A549 (cell line): Measurements from ENCODE around the gene LRRC73. TPM values are rescaled to one million over a fixed set of nuclear protein-coding genes. Genes with fewer than 3 reads are reported as not detected.

Experiments
- ATAC-seq, 2 experiments: fragments of 200-7000 bp in 1 of 2; fragments of >200 bp in 1 of 2; cut with Nextera tagmentation in 1 of 2; cut with Tn5 transposase in 1 of 2; 3 replicates each; pipeline versions ENCODE4 v1.8.0 to v1.9.1; 2018 to 2020; ENCODE audit warnings: mild to moderate bottlenecking in 1 of 2, moderate library complexity in 1 of 2
- CTCF ChIA-PET: fragments of 300-600 bp; sonication (Branson Sonifier 250); formaldehyde crosslinking; extraction: SDS; loops from one replicate; lab custom pipeline; 2021; ENCODE audit warnings: antibody characterized with exemption, inconsistent platforms; lab: Yijun Ruan, JAX
- POLR2A ChIA-PET: fragments of 350-600 bp; formaldehyde crosslinking; extraction: SDS; loops from one replicate; lab custom pipeline; 2021; ENCODE audit warnings: antibody characterized with exemption, inconsistent platforms; lab: Yijun Ruan, JAX
- DNase-seq, 2 experiments: peaks; one replicate each; pipeline versions ENCODE4 v3.0.0 to v3.0.0-alpha.2; 2011 to 2016; ENCODE audit warnings: low read depth in 1 of 2, low spot score in 1 of 2
- FAIRE-seq: peaks from 2 replicates; lab custom pipeline; 2011; peaks lifted over from hg19 to GRCh38; lab: Jason Lieb, UNC
- H3K27ac ChIP-seq, 2 experiments: fragments of >200 bp; sonication (Bioruptor Twin); formaldehyde crosslinking; 3 replicates each; pipeline ENCODE4 v1.5.1; 2016 to 2017
- H3K4me1 ChIP-seq: fragments of >200 bp; sonication (Bioruptor Twin); formaldehyde crosslinking; 3 replicates; pipeline ENCODE4 v1.6.1; 2016
- H3K4me2 ChIP-seq: fragments of >200 bp; sonication (Bioruptor Twin); formaldehyde crosslinking; 3 replicates; pipeline ENCODE4 v1.6.1; 2016
- H3K4me3 ChIP-seq: fragments of >200 bp; sonication (Bioruptor Twin); formaldehyde crosslinking; 3 replicates; pipeline ENCODE4 v1.5.1; 2016
- H3K9me3 ChIP-seq: fragments of >200 bp; sonication (Bioruptor Twin); formaldehyde crosslinking; 3 replicates; pipeline ENCODE4 v1.6.1; 2016
- CBX2 ChIP-seq: fragments of 200-600 bp; sonication (generic); IDR thresholded peaks from 2 replicates; pipeline ENCODE4 v1.6.1; 2016; ENCODE audit warnings: low read depth, mild to moderate bottlenecking, borderline replicate concordance
- CHD4 ChIP-seq: fragments of 200-600 bp; sonication (generic); IDR thresholded peaks from 2 replicates; pipeline ENCODE4 v1.6.1; 2016; ENCODE audit warnings: antibody characterized with exemption, mild to moderate bottlenecking, borderline replicate concordance
- EHF ChIP-seq: fragments of 250-450 bp; sonication (Bioruptor Pico); IDR thresholded peaks from 2 replicates; pipeline ENCODE4 v1.5.0; 2020; ENCODE audit warnings: mild to moderate bottlenecking
- ELK1 ChIP-seq: fragments of 150-350 bp; IDR thresholded peaks from 2 replicates; pipeline ENCODE4 v1.6.1; 2014; ENCODE audit warnings: low read depth, mild to moderate bottlenecking, low read length
- GATA3 ChIP-seq: IDR thresholded peaks from 2 replicates; pipeline ENCODE4 v1.6.1; 2012; ENCODE audit warnings: borderline replicate concordance
- HEYL ChIP-seq: fragments of 250-450 bp; sonication (Bioruptor Pico); IDR thresholded peaks from 2 replicates; pipeline ENCODE4 v1.8.0; 2021; ENCODE audit warnings: mild to moderate bottlenecking, moderate library complexity
- HOXA7 ChIP-seq: fragments of 250-450 bp; sonication (Bioruptor Pico); IDR thresholded peaks from 2 replicates; pipeline ENCODE4 v1.5.0; 2020; ENCODE audit warnings: mild to moderate bottlenecking, moderate library complexity
- MAX ChIP-seq: IDR thresholded peaks from 2 replicates; pipeline ENCODE4 v1.6.1; 2012
- MAZ ChIP-seq: fragments of 150-350 bp; IDR thresholded peaks from 2 replicates; pipeline ENCODE4 v1.6.1; 2014; ENCODE audit warnings: antibody characterized with exemption, low read depth, low read length, borderline replicate concordance
- NFE2L2 ChIP-seq: fragments of 150-350 bp; conservative IDR thresholded peaks from 2 replicates; pipeline ENCODE4 v1.6.1; 2014; ENCODE audit warnings: low read length
- NPAS2 ChIP-seq: fragments of 250-450 bp; sonication (Bioruptor Pico); IDR thresholded peaks from 2 replicates; pipeline ENCODE4 v1.8.0; 2022; ENCODE audit warnings: mild to moderate bottlenecking, moderate library complexity, borderline replicate concordance
- NR3C1 ChIP-seq: fragments of >200 bp; sonication (Bioruptor Twin); formaldehyde crosslinking; IDR thresholded peaks from 3 replicates; pipeline ENCODE4 v1.6.1; 2017
- POLR2AphosphoS2 ChIP-seq: conservative IDR thresholded peaks from 2 replicates; pipeline ENCODE4 v1.6.1; 2012; ENCODE audit warnings: low read length, improper control_type of control experiment, inconsistent platforms
- SREBF2 ChIP-seq: fragments of 450-650 bp; IDR thresholded peaks from 2 replicates; pipeline ENCODE4 v1.6.1; 2014; ENCODE audit warnings: mild to moderate bottlenecking, moderate library complexity
- ZFP36 ChIP-seq: fragments of 450-650 bp; IDR thresholded peaks from 2 replicates; pipeline ENCODE4 v1.6.1; 2014; ENCODE audit warnings: borderline replicate concordance; ENCODE audit not compliant: partially characterized antibody
- ZNF302 ChIP-seq: fragments of 250-450 bp; sonication (Bioruptor Pico); IDR thresholded peaks from 2 replicates; pipeline ENCODE4 v1.9.0; 2021; ENCODE audit warnings: inconsistent platforms, mild to moderate bottlenecking, moderate library complexity
- WGBS: methylation state at CpG from one replicate; pipeline ENCODE4 v1.1.6; 2017; ENCODE audit errors: missing lambda C conversion rate; 5-methylcytosine and 5-hydroxymethylcytosine counted together
- polyA plus RNA-seq, 4 experiments: library from polyadenylated mRNA; depleted of rRNA in 3 of 4; stranded (reverse); fragments of >200 nt; fragmentation: RNase III in 1 of 4; extraction: RNeasy Plus Mini Kit Qiagen cat#74134 plus additional on column Dnase treatment in 1 of 4; gene quantifications; 2 replicates in 3 of 4; 3 replicates in 1 of 4; pipeline ENCODE4 v1.2.3, GENCODE V29; 2011 to 2017

The LRRC73 gene
- polyA plus RNA-seq, 2 of the 4 experiments (the other 2 are of a cell fraction), result 0.26 to 0.72 TPM

- no peak for TF ChIP-seq POLR2AphosphoS2
These were observed 4.4 kb downstream of the LRRC73 start (continued) for GRCh38 chr6:43505718-43506117.

- Histone ChIP-seq H3K4me1 (0 out of 3 replicates have a peak, but pooled peaks cover 4% of the 10 kb centered on the region), H3K27ac (no peak overlapping the region), H3K4me3 (no peak overlapping the region), H3K4me2 (no peak overlapping the region), H3K9me3 (no peaks in the 10 kb centered on the region)
- CTCF ChIA-PET, result interaction anchor here (0.6 to 5.9 kb wide), 14 partner anchors 9 to 275 kb away, joined by 3 to 79 read pairs (median 8); partner anchors contain the start of genes CRIP3, DNPH1, POLR1C and YIPF3
- POLR2A ChIA-PET, result interaction anchor here (0.5 kb wide), 1 partner anchor 48 kb away, joined by 9 read pairs; no protein-coding TSS in a partner anchor
- 98% methylated on average over 7 of the region's 26 CpGs for WGBS
- TF ChIP-seq MAX (no peak), GATA3 (no peak), NFE2L2 (no peak), NPAS2 (CRISPR knock-in tag) (no peak), NR3C1 (no peak), HOXA7 (CRISPR knock-in tag) (no peak), ZFP36 (no peak)
- ATAC-seq (no peak), DNase-seq (no peak), FAIRE-seq (no peak)
These were observed 5.2 kb downstream of the LRRC73 start for GRCh38 chr6:43504756-43505593.

GRCh38 chr6:43503443-43503842 is 6.7 kb downstream of the LRRC73 start:
- ATAC-seq (no peak), FAIRE-seq (no peak), DNase-seq (no peak)
- CTCF ChIA-PET, result interaction anchor here (1.2 to 1.6 kb wide), 5 partner anchors 11 to 241 kb away, joined by 3 to 9 read pairs (median 4); partner anchors contain the start of gene CRIP3
- H3K27ac ChIP-seq, result no peak overlapping the region
- no peak overlapping the region for H3K4me3 ChIP-seq
- H3K4me1 ChIP-seq, result no peaks in the 10 kb centered on the region
- H3K4me2 ChIP-seq, result no peak overlapping the region
- POLR2A ChIA-PET, result interaction anchor here (1.0 to 1.1 kb wide), 2 partner anchors 48 to 134 kb away, joined by 3 read pairs; partner anchors contain the start of genes DLK2 and ZNF318
- 97% methylated on average over 8 of the region's 8 CpGs for WGBS
- no peaks in the 10 kb centered on the region for H3K9me3 ChIP-seq
- TF ChIP-seq MAX (no peak), SREBF2 (no peak), HEYL (CRISPR knock-in tag) (no peak), CBX2 (no peak)

GRCh38 chr6:43502666-43503065 is 7.5 kb downstream of the LRRC73 start:
- FAIRE-seq (no peak), DNase-seq (no peak), ATAC-seq (no peak)
- Histone ChIP-seq H3K4me1 (no peaks in the 10 kb centered on the region), H3K27ac (no peak overlapping the region), H3K9me3 (no peaks in the 10 kb centered on the region), H3K4me3 (no peak overlapping the region), H3K4me2 (no peak overlapping the region)
- POLR2A ChIA-PET, result interaction anchor here (0.5 to 1.1 kb wide), 3 partner anchors 45 to 133 kb away, joined by 3 read pairs; partner anchors contain the start of genes DLK2 and ZNF318
- CTCF ChIA-PET, result interaction anchor here (1.5 to 1.6 kb wide), 2 partner anchors 10 to 46 kb away, joined by 6 to 9 read pairs; no protein-coding TSS in a partner anchor
- TF ChIP-seq MAZ (no peak), CHD4 (no peak), EHF (CRISPR knock-in tag) (no peak), ZNF302 (no peak), NR3C1 (no peak), ELK1 (no peak)
- 100% methylated on average over 1 of the region's 4 CpGs for WGBS
